ENCODE data around the gene ALKBH6. TPM values are rescaled to one million over a fixed set of nuclear protein-coding genes. Genes with fewer than 3 reads are reported as not detected.

The ALKBH6 gene
- total RNA-seq, 8 experiments from 2014 or later: 12.0 to 42.9 (median 19.7) TPM

- in situ Hi-C loops (cut with MboI; ENCODE audit: low pct_unique_long_range_greater_than_20kb in 2 of 9, low sequenced_read_pairs in 9 of 9, unreplicated experiment in 9 of 9): no loop called here
- WGBS, 10 experiments: no CpG with 5 or more reads among the region's 1 CpG
- no peak overlapping the region for H3K4me3 ChIP-seq
- H3K27ac ChIP-seq: no peak overlapping the region
- H3K4me1 ChIP-seq (replicated peaks in 1 of 2): no peaks in the 10 kb centered on the region
- ATAC-seq (replicated peaks in 6 of 8): no peak
Measured at GRCh38 chr19:36025541-36025940, 11.5 kb upstream of the ALKBH6 start.

- H3K27ac ChIP-seq: no peak overlapping the region
- H3K4me1 ChIP-seq (replicated peaks in 1 of 2): no peaks in the 10 kb centered on the region
- in situ Hi-C loops (cut with MboI; ENCODE audit: low pct_unique_long_range_greater_than_20kb in 2 of 9, low sequenced_read_pairs in 9 of 9, unreplicated experiment in 9 of 9): no loop called here
- no peak overlapping the region for H3K4me3 ChIP-seq
- no peak for ATAC-seq (replicated peaks in 6 of 8)
- 80 to 100% (median 93%) methylated on average over 1 to 4 of the region's 5 CpGs; no CpG with 5 or more reads in 4 of the 10 experiments for WGBS, 10 experiments
Measured at GRCh38 chr19:36023432-36023831, 9.4 kb upstream of the ALKBH6 start.

- 60 to 100% (median 86%) methylated on average over 1 to 16 of the region's 22 CpGs; no CpG with 5 or more reads in 3 of the 10 experiments for WGBS, 10 experiments
- no peak for ATAC-seq (replicated peaks in 6 of 8)
- in situ Hi-C loops (cut with MboI; ENCODE audit: low pct_unique_long_range_greater_than_20kb in 2 of 9, low sequenced_read_pairs in 9 of 9, unreplicated experiment in 9 of 9): no loop called here
Measured at GRCh38 chr19:36019061-36019670, 5.2 kb upstream of the ALKBH6 start.

DNA sequence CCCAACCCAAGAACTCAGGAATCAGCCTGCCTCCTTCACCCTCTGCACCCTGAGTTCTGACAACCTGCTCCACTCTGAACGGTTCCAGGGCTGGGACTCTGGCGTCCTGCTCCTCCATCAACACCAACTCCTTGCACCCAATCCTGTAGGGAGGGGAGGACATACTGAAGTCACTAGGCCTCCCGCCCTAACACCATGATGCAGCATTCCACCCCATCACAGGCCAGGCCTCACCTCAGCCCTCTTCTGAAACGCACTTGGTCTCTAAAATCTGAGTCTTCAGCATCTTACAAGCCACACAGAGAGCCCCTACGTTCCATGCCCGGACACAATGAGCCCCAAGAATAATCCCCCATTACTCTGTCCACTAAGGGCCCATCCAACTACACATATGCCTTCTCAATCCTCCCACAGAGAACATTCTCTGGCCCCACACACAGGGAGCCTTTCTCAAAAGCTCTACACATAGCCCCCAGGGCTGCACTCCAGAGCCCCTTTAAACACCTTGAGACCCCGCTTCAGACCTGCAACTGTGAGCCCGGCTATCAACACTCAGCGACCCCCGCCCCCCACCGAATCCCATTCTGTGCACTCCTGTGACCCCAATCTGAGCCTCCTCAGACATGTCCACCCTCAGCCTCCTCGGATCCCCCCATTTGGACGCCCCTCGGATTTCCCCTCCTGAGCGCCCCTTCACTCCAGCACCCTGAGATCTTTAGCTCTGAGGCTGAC, 567 bp downstream of the ALKBH6 start:
- 0 to 100% (median 49%) methylated on average over 1 to 4 of the region's 15 CpGs; no CpG with 5 or more reads in 4 of the 10 experiments for WGBS, 10 experiments

More at GRCh38 chr19:36019061-36019670, 5.2 kb upstream of the ALKBH6 start:
- H3K4me1 ChIP-seq (replicated peaks in 1 of 2): peaks cover 0 to 4% of the 10 kb centered on the region in 2 donors
- H3K27ac ChIP-seq: no peak overlapping the region
- H3K4me3 ChIP-seq: no peak overlapping the region

GRCh38 chr19:36010402-36010801, 3.6 kb downstream of the ALKBH6 start:
- 89% methylated on average over 3 of the region's 11 CpGs; no CpG with 5 or more reads in 9 of the 10 experiments for whole genome bisulfite sequencing, 10 experiments
- no peak for ATAC-seq (replicated peaks in 6 of 8)
- H3K4me3 ChIP-seq: no peak overlapping the region
- in situ Hi-C loops (cut with MboI; ENCODE audit: low pct_unique_long_range_greater_than_20kb in 2 of 9, low sequenced_read_pairs in 9 of 9, unreplicated experiment in 9 of 9): no loop called here
- peaks cover 10 to 14% of the 10 kb centered on the region in 2 donors for H3K4me1 ChIP-seq (replicated peaks in 1 of 2)
- H3K27ac ChIP-seq: no peak overlapping the region

More for the DNA sequence above, 567 bp downstream of the ALKBH6 start:
- ATAC-seq (replicated peaks in 6 of 8): no peak
- Histone ChIP-seq H3K4me3 (peak overlapping the region; percentile 70 to 95 (median 88)), H3K4me1 (replicated peaks in 1 of 2) (peaks cover 10 to 13% of the 10 kb centered on the region in 2 donors), H3K27ac (peak overlapping the region in 1 of 2 donors; percentile 34)
- in situ Hi-C loops (cut with MboI; ENCODE audit: low pct_unique_long_range_greater_than_20kb in 2 of 9, low sequenced_read_pairs in 9 of 9, unreplicated experiment in 9 of 9): no loop called here

- Histone ChIP-seq H3K27ac (peak overlapping the region in 1 of 2 donors; percentile 68), H3K4me1 (replicated peaks in 1 of 2) (peaks cover 10 to 12% of the 10 kb centered on the region in 2 donors), H3K4me3 (peak overlapping the region; percentile 12 to 27 (median 14))
- no peak for ATAC-seq (replicated peaks in 6 of 8)
- WGBS, 10 experiments: 89 to 100% (median 97%) methylated on average over 1 to 3 of the region's 15 CpGs; no CpG with 5 or more reads in 6 of the 10 experiments
- in situ Hi-C loops (cut with MboI; ENCODE audit: low pct_unique_long_range_greater_than_20kb in 2 of 9, low sequenced_read_pairs in 9 of 9, unreplicated experiment in 9 of 9): no loop called here
Measured at GRCh38 chr19:36009633-36010379, 4.2 kb downstream of the ALKBH6 start.

- Histone ChIP-seq H3K27ac (peak overlapping the region in 1 of 2 donors; percentile 68), H3K4me1 (replicated peaks in 1 of 2) (peaks cover 10 to 11% of the 10 kb centered on the region in 2 donors), H3K4me3 (peak overlapping the region; percentile 12 to 27 (median 14))
- 0 to 2% methylated on average over 1 to 7 of the region's 50 CpGs; no CpG with 5 or more reads in 8 of the 10 experiments for WGBS, 10 experiments
- ATAC-seq (replicated peaks in 6 of 8): peak; percentile 5 to 68 (median 34)
- in situ Hi-C loops (cut with MboI; ENCODE audit: low pct_unique_long_range_greater_than_20kb in 2 of 9, low sequenced_read_pairs in 9 of 9, unreplicated experiment in 9 of 9): no loop called here
Measured at GRCh38 chr19:36009220-36009619, 4.8 kb downstream of the ALKBH6 start.

DNA sequence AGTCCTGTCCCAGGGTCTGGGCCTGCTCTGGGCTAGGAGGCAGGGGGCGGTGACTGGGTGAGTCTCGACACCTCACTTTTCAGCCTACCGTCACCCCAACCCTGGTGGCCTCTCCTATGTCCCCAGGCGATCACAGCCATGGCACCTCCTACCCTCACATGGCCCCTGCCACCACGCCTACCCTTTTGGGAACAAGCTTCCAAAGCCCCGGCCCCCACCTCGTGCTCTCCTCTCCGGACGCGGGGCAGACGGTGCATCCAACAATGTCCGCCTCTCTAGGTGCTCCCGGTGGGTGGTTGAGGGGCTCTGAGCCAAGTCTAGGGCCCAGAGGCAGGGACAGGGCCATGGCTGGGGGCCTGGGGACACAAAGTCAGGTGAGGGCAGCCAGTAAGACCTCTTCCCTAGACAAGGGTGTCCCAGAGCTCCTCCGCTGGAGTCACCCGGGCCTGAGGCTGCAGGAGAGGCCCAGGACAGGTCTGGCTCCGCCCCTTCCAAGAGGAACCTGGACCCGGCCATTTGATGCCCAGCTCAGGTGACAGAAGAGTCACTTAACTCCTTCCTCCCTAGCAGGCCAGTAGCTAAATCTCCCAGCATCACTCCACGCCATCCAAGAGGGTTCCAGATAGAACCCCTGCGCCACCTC, 5.6 kb downstream of the ALKBH6 start, which contains the start of gene SYNE4:
TSS of gene SYNE4 (minus strand) at position 478 of the 643 bp plus-strand sequence. CDS start at position 346, 132 bp downstream.
- 20 to 100% (median 84%) methylated on average over 1 to 6 of the region's 19 CpGs; no CpG with 5 or more reads in 3 of the 10 experiments for WGBS, 10 experiments
- in situ Hi-C loops (cut with MboI; ENCODE audit: low pct_unique_long_range_greater_than_20kb in 2 of 9, low sequenced_read_pairs in 9 of 9, unreplicated experiment in 9 of 9): no loop called here
- H3K4me1 ChIP-seq (replicated peaks in 1 of 2): peaks cover 10% of the 10 kb centered on the region in 2 donors
- peak in 2 of 8 experiments; percentile 2 to 5 for ATAC-seq (replicated peaks in 6 of 8)
- peak within 1 kb of the TSS in 1 of 2 donors; percentile 68 for H3K27ac ChIP-seq
- peak within 1 kb of the TSS; percentile 12 to 27 (median 14) for H3K4me3 ChIP-seq

GRCh38 chr19:36006955-36007354, 7.1 kb downstream of the ALKBH6 start:
- in situ Hi-C loops (cut with MboI; ENCODE audit: low pct_unique_long_range_greater_than_20kb in 2 of 9, low sequenced_read_pairs in 9 of 9, unreplicated experiment in 9 of 9): no loop called here
- peaks cover 7% of the 10 kb centered on the region in 2 donors for H3K4me1 ChIP-seq (replicated peaks in 1 of 2)
- no peak overlapping the region for H3K4me3 ChIP-seq
- WGBS, 10 experiments: 50 to 94% (median 70%) methylated on average over 1 to 2 of the region's 5 CpGs; no CpG with 5 or more reads in 6 of the 10 experiments
- H3K27ac ChIP-seq: no peak overlapping the region
- ATAC-seq (replicated peaks in 6 of 8): no peak

DNA sequence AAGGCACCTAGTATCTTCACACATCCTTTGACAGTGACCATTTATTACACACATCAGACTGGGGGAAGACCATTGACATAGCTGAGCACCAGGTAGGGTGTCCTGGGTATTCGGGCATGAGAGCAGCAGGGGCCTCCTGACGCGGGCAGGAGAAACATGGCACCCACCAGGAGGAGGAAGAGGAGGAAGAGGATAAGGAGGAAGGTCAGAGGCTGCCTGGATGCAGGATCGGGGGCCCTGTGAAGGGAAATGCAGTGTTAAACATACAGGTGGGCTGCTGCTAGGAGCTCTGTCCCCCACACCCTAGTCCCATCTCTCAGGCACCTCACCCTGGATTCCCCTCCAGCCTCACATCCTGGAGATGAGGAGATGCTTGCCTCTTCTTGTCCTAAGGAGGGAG, 10.7 kb downstream of the ALKBH6 start:
- Histone ChIP-seq H3K4me3 (no peak overlapping the region), H3K4me1 (replicated peaks in 1 of 2) (peaks cover 0 to under 1% of the 10 kb centered on the region in 2 donors), H3K27ac (no peak overlapping the region)
- no peak for ATAC-seq (replicated peaks in 6 of 8)
- in situ Hi-C loops (cut with MboI; ENCODE audit: low pct_unique_long_range_greater_than_20kb in 2 of 9, low sequenced_read_pairs in 9 of 9, unreplicated experiment in 9 of 9): no loop called here
- whole genome bisulfite sequencing, 10 experiments: 95% methylated on average over 3 of the region's 4 CpGs; no CpG with 5 or more reads in 9 of the 10 experiments

GRCh38 chr19:36001605-36002004, 12.4 kb downstream of the ALKBH6 start:
- Histone ChIP-seq H3K27ac (no peak overlapping the region), H3K4me1 (replicated peaks in 1 of 2) (no peaks in the 10 kb centered on the region), H3K4me3 (no peak overlapping the region)
- in situ Hi-C loops (cut with MboI; ENCODE audit: low pct_unique_long_range_greater_than_20kb in 2 of 9, low sequenced_read_pairs in 9 of 9, unreplicated experiment in 9 of 9): no loop called here
- ATAC-seq (replicated peaks in 6 of 8): no peak
- 100% methylated on average over 1 to 2 of the region's 3 CpGs; no CpG with 5 or more reads in 7 of the 10 experiments for WGBS, 10 experiments

DNA sequence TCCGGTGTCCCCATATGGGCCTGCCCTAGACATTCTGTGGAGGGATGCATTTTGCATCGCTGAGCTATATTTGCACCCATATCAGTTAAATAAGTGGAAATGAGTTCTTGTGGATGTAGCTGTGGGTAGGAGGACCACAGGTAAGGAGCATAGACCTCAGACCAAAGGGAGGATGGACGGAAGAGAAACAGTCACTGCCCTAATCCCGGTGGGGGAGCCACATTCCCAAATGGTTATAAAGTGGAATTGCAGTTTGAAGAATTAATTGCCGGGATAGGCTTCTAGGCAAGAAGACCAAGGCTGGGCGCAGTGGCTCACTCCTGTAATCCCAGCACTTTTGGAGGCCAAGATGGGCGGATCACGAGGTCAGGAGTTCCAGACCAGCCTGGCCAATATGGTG, 17.2 kb downstream of the ALKBH6 start:
- Histone ChIP-seq H3K4me3 (no peak overlapping the region), H3K4me1 (replicated peaks in 1 of 2) (peaks cover 8 to 11% of the 10 kb centered on the region in 2 donors), H3K27ac (no peak overlapping the region)
- ATAC-seq (replicated peaks in 6 of 8): no peak
- in situ Hi-C loops (cut with MboI; ENCODE audit: low pct_unique_long_range_greater_than_20kb in 2 of 9, low sequenced_read_pairs in 9 of 9, unreplicated experiment in 9 of 9): no loop called here
- 60 to 100% (median 78%) methylated on average over 1 to 4 of the region's 8 CpGs; no CpG with 5 or more reads in 4 of the 10 experiments for WGBS, 10 experiments
